A673 (cell line): ENCODE results near the gene DOCK1. TPM values are rescaled to one million over a fixed set of nuclear protein-coding genes. Genes with fewer than 3 reads are reported as not detected.

Source experiments
- BruUV-seq: library from RNA; stranded (reverse); fragments of 400-500 nt; replicated peaks from 2 replicates; lab custom pipeline; 2021; lab: Mats Ljungman, UMichigan
- CTCF ChIA-PET: fragments of 300-600 bp; sonication (Branson Sonifier 250); formaldehyde crosslinking; loops from one replicate; lab custom pipeline; 2022; ENCODE audit warnings: antibody characterized with exemption; lab: Charles Lee
- POLR2A ChIA-PET: fragments of 300-600 bp; sonication (Branson Sonifier 250); formaldehyde crosslinking; loops from one replicate; lab custom pipeline; 2022; ENCODE audit warnings: antibody characterized with exemption; ENCODE audit not compliant: low non-redundant PET; lab: Charles Lee
- DNase-seq: peaks from one replicate; pipeline ENCODE4 v3.0.0-alpha.2; 2015; ENCODE audit warnings: low spot score
- H3K27ac ChIP-seq: fragments of 200-600 bp; sonication (generic); 2 replicates; pipeline ENCODE4 v1.5.1; 2016; ENCODE audit warnings: mixed run types, low read depth, mild to moderate bottlenecking, mixed read lengths, antibody characterized with exemption, low read length; ENCODE audit not compliant: poor library complexity, severe bottlenecking
- H3K27me3 ChIP-seq: fragments of 200-600 bp; sonication (generic); replicated peaks from 2 replicates; pipeline ENCODE4 v1.6.1; 2017; ENCODE audit warnings: mixed run types, low read depth, mild to moderate bottlenecking, mixed read lengths, antibody characterized with exemption, low read length; ENCODE audit not compliant: insufficient read depth, poor library complexity
- H3K36me3 ChIP-seq: fragments of 200-600 bp; sonication (generic); 2 replicates; pipeline ENCODE4 v1.6.1; 2016; ENCODE audit warnings: mixed run types, mild to moderate bottlenecking, mixed read lengths, antibody characterized with exemption, low read length; ENCODE audit not compliant: insufficient read depth, poor library complexity, severe bottlenecking
- H3K4me1 ChIP-seq: fragments of 200-600 bp; sonication (generic); 2 replicates; pipeline ENCODE4 v1.6.1; 2017; ENCODE audit warnings: mixed run types, mild to moderate bottlenecking, mixed read lengths, antibody characterized with exemption, low read length; ENCODE audit not compliant: insufficient read depth, poor library complexity, severe bottlenecking
- H3K4me3 ChIP-seq: fragments of 200-600 bp; sonication (generic); 2 replicates; pipeline ENCODE4 v1.5.1; 2016; ENCODE audit warnings: low read depth, mixed run types, mild to moderate bottlenecking, mixed read lengths, low read length; ENCODE audit not compliant: poor library complexity, severe bottlenecking
- H3K9me3 ChIP-seq: fragments of 200-600 bp; sonication (generic); 2 replicates; pipeline ENCODE4 v1.6.1; 2016; ENCODE audit warnings: mixed run types, low read depth, mild to moderate bottlenecking, mixed read lengths, antibody characterized with exemption, low read length; ENCODE audit not compliant: poor library complexity, severe bottlenecking
- EZH2 ChIP-seq: fragments of 200-600 bp; sonication (generic); IDR thresholded peaks from 2 replicates; pipeline ENCODE4 v1.6.1; 2017; ENCODE audit warnings: borderline replicate concordance, low read depth, mild to moderate bottlenecking, mixed read lengths, antibody characterized with exemption, low read length; ENCODE audit not compliant: poor library complexity, severe bottlenecking
- intact Hi-C: fragments of 100-400 bp; cut with micrococcal nuclease; formaldehyde crosslinking; loops from one replicate; pipeline ENCODE4 v1.10.0; 2022; ENCODE audit not compliant: unreplicated experiment
- total RNA-seq: library from RNA; stranded (reverse); gene quantifications from 2 replicates; pipeline ENCODE4 v1.2.3, GENCODE V29; 2021
- TF ChIP-seq, protein P1 (sequence below): fragments of 300-800, 200-600 bp; sonication (generic); conservative IDR thresholded peaks from 2 replicates; pipeline ENCODE4 v1.5.1; 2017; ENCODE audit warnings: low read depth, mild to moderate bottlenecking, antibody characterized with exemption, low read length, moderate library complexity, mixed read lengths

Gene DOCK1
- total RNA-seq, 1 experiment from 2014 or later, result 30.7 TPM

- no peak overlapping the region for H3K27ac ChIP-seq
- intact Hi-C loops, result no loop called here
- BruUV-seq, result no TSS peak
- peaks cover 20% of the 10 kb centered on the region for H3K4me1 ChIP-seq
- no peak for TF ChIP-seq EZH2
- TF ChIP-seq, protein P1, sequence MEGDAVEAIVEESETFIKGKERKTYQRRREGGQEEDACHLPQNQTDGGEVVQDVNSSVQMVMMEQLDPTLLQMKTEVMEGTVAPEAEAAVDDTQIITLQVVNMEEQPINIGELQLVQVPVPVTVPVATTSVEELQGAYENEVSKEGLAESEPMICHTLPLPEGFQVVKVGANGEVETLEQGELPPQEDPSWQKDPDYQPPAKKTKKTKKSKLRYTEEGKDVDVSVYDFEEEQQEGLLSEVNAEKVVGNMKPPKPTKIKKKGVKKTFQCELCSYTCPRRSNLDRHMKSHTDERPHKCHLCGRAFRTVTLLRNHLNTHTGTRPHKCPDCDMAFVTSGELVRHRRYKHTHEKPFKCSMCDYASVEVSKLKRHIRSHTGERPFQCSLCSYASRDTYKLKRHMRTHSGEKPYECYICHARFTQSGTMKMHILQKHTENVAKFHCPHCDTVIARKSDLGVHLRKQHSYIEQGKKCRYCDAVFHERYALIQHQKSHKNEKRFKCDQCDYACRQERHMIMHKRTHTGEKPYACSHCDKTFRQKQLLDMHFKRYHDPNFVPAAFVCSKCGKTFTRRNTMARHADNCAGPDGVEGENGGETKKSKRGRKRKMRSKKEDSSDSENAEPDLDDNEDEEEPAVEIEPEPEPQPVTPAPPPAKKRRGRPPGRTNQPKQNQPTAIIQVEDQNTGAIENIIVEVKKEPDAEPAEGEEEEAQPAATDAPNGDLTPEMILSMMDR, result no peak
- ChIA-PET POLR2A (no interaction called here), CTCF (no interaction called here)
- H3K36me3 ChIP-seq, result no peaks in the 10 kb centered on the region
- peaks cover 8% of the 10 kb centered on the region for H3K9me3 ChIP-seq
- no peak overlapping the region for H3K4me3 ChIP-seq
- no peak for DNase-seq
- H3K27me3 ChIP-seq, result no peaks in the 10 kb centered on the region
These were observed 35.6 kb downstream of the DOCK1 start for GRCh38 chr10:126940670-126941310.

DNA sequence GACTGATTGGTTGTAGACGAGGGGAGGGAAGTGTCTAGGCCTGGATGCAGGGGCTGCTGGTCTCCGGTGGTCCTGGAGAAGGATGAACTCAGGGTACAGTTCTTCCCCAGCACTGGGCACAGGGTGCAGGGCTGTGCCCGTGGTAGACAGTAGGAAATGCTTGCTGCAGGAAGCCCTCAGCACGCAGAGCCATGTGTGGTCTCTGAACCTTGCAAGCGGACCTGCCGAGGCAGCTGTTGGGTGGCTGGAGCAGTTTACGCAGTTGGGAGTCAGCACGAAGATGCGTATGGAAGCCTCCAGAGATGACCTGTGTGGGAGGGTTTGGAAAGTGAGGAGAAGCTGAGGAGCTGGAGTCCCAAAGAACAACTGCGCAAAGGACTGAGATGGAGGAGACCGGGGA, 39.0 kb downstream of the DOCK1 start:
- no peak for DNase-seq
- no peak for TF ChIP-seq EZH2
- TF ChIP-seq, protein P1, result no peak

GRCh38 chr10:126945351-126946030, 40.3 kb downstream of the DOCK1 start:
- no peak for TF ChIP-seq EZH2
- TF ChIP-seq, protein P1, result no peak
- H3K4me3 ChIP-seq, result no peak overlapping the region
- CTCF ChIA-PET, result no interaction called here
- no peak for DNase-seq
- no TSS peak for BruUV-seq
- intact Hi-C loops, result no loop called here
- H3K36me3 ChIP-seq, result no peaks in the 10 kb centered on the region
- POLR2A ChIA-PET, result no interaction called here
- H3K9me3 ChIP-seq, result peaks cover 9% of the 10 kb centered on the region
- H3K27me3 ChIP-seq, result no peaks in the 10 kb centered on the region
- H3K27ac ChIP-seq, result no peak overlapping the region
- peaks cover 6% of the 10 kb centered on the region for H3K4me1 ChIP-seq

More for the DNA sequence above, 39.0 kb downstream of the DOCK1 start:
- Histone ChIP-seq H3K36me3 (no peaks in the 10 kb centered on the region), H3K4me1 (peaks cover 6% of the 10 kb centered on the region), H3K27me3 (no peaks in the 10 kb centered on the region), H3K4me3 (no peak overlapping the region), H3K27ac (no peak overlapping the region), H3K9me3 (peaks cover 9% of the 10 kb centered on the region)
- ChIA-PET POLR2A (no interaction called here), CTCF (no interaction called here)
- BruUV-seq, result no TSS peak
- intact Hi-C loops, result no loop called here
